H9 (cell line): ENCODE measurements around the gene ROPN1. TPM values are rescaled to one million over a fixed set of nuclear protein-coding genes. Genes with fewer than 3 reads are reported as not detected.

Source experiments
- DNase-seq: peaks from one replicate; pipeline ENCODE4 v3.0.0-alpha.2; 2017
- H2AFZ ChIP-seq: one replicate; pipeline ENCODE4 v1.6.1; 2013; ENCODE audit warnings: mild to moderate bottlenecking, low read length, control low read depth, moderate library complexity
- H2AK5ac ChIP-seq: 2 replicates; pipeline ENCODE4 v1.6.1; 2013; ENCODE audit warnings: low read length, control low read depth, mixed read lengths; ENCODE audit not compliant: insufficient read length
- H2BK120ac ChIP-seq: one replicate; pipeline ENCODE4 v1.6.1; 2013; ENCODE audit warnings: low read depth, mild to moderate bottlenecking, low read length, control low read depth, inconsistent platforms; ENCODE audit not compliant: poor library complexity, severe bottlenecking
- H2BK12ac ChIP-seq: 2 replicates; pipeline ENCODE4 v1.6.1; 2013; ENCODE audit warnings: low read length, control low read depth, mixed read lengths, low read depth; ENCODE audit not compliant: insufficient read length
- H2BK15ac ChIP-seq: 2 replicates; pipeline ENCODE4 v1.6.1; 2013; ENCODE audit warnings: low read depth, low read length, control low read depth
- H2BK20ac ChIP-seq: one replicate; pipeline ENCODE4 v1.6.1; 2013; ENCODE audit warnings: low read depth, mild to moderate bottlenecking, low read length, control low read depth, inconsistent platforms; ENCODE audit not compliant: poor library complexity, severe bottlenecking
- H2BK5ac ChIP-seq: 2 replicates; pipeline ENCODE4 v1.6.1; 2013; ENCODE audit warnings: low read length, control low read depth, mixed read lengths; ENCODE audit not compliant: insufficient read length
- H3K14ac ChIP-seq: 2 replicates; pipeline ENCODE4 v1.6.1; 2013; ENCODE audit warnings: low read length, control low read depth; ENCODE audit not compliant: insufficient read depth
- H3K18ac ChIP-seq: 2 replicates; pipeline ENCODE4 v1.6.1; 2013; ENCODE audit warnings: low read depth, mild to moderate bottlenecking, mixed read lengths, low read length, control low read depth; ENCODE audit not compliant: insufficient read length
- H3K23ac ChIP-seq: 2 replicates; pipeline ENCODE4 v1.6.1; 2013; ENCODE audit warnings: low read length, control low read depth, mixed read lengths, low read depth; ENCODE audit not compliant: insufficient read length
- H3K23me2 ChIP-seq: 2 replicates; pipeline ENCODE4 v1.6.1; 2013; ENCODE audit warnings: low read depth, mild to moderate bottlenecking, mixed read lengths, low read length, control low read depth; ENCODE audit not compliant: insufficient read length, poor library complexity, severe bottlenecking
- H3K27ac ChIP-seq: 2 replicates; pipeline ENCODE4 v1.5.1; 2013; ENCODE audit warnings: low read length, control low read depth, mixed read lengths, low read depth; ENCODE audit not compliant: insufficient read length
- H3K27me3 ChIP-seq: 2 replicates; pipeline ENCODE4 v1.6.1; 2013; ENCODE audit warnings: low read length, control low read depth, inconsistent platforms; ENCODE audit not compliant: insufficient read depth
- H3K4ac ChIP-seq: 2 replicates; pipeline ENCODE4 v1.6.1; 2013; ENCODE audit warnings: low read depth, mild to moderate bottlenecking, control low read depth, inconsistent platforms, low read length, moderate library complexity
- H3K4me1 ChIP-seq: 2 replicates; pipeline ENCODE4 v1.6.1; 2013; ENCODE audit warnings: low read length, control low read depth, inconsistent platforms; ENCODE audit not compliant: insufficient read depth
- H3K4me2 ChIP-seq: 2 replicates; pipeline ENCODE4 v1.6.1; 2013; ENCODE audit warnings: low read length, control low read depth, mixed read lengths; ENCODE audit not compliant: insufficient read length, insufficient read depth
- H3K56ac ChIP-seq: 2 replicates; pipeline ENCODE4 v1.6.1; 2013; ENCODE audit warnings: low read depth, mild to moderate bottlenecking, mixed read lengths, low read length, control low read depth; ENCODE audit not compliant: insufficient read length
- H3K79me1 ChIP-seq: 2 replicates; pipeline ENCODE4 v1.6.1; 2013; ENCODE audit warnings: low read depth, mild to moderate bottlenecking, moderate library complexity, low read length, control low read depth, inconsistent platforms; ENCODE audit not compliant: insufficient read depth, poor library complexity, severe bottlenecking
- H3K79me2 ChIP-seq: 2 replicates; pipeline ENCODE4 v1.6.1; 2013; ENCODE audit warnings: low read length, control low read depth, inconsistent platforms; ENCODE audit not compliant: insufficient read depth
- H3K9ac ChIP-seq: 2 replicates; pipeline ENCODE4 v1.6.1; 2013; ENCODE audit warnings: low read length, control low read depth, mixed read lengths; ENCODE audit not compliant: insufficient read length; ENCODE audit errors: extremely low read depth
- H3K9me3 ChIP-seq: one replicate; pipeline ENCODE4 v1.6.1; 2013; ENCODE audit warnings: low read depth, low read length, inconsistent platforms; ENCODE audit not compliant: control insufficient read depth
- H3T11ph ChIP-seq: one replicate; pipeline ENCODE4 v1.6.1; 2013; ENCODE audit warnings: mild to moderate bottlenecking, low read length, control low read depth, inconsistent platforms
- H4K20me1 ChIP-seq: one replicate; pipeline ENCODE4 v1.6.1; 2013; ENCODE audit not compliant: control insufficient read depth, insufficient read length, insufficient read depth
- H4K5ac ChIP-seq: 2 replicates; pipeline ENCODE4 v1.6.1; 2013; ENCODE audit warnings: low read depth, mild to moderate bottlenecking, mixed read lengths, low read length, control low read depth; ENCODE audit not compliant: insufficient read length
- H4K8ac ChIP-seq: replicated peaks from 2 replicates; pipeline ENCODE4 v1.6.1; 2013; ENCODE audit warnings: low read length, control low read depth, mixed read lengths, low read depth; ENCODE audit not compliant: insufficient read length
- H4K91ac ChIP-seq: 2 replicates; pipeline ENCODE4 v1.6.1; 2013; ENCODE audit warnings: low read depth, mild to moderate bottlenecking, moderate library complexity, mixed read lengths, low read length, control low read depth; ENCODE audit not compliant: insufficient read length
- H3K27ac Mint-ChIP-seq, 3 experiments: 2 replicates in 2 of 3; 3 replicates in 1 of 3; pipeline ENCODE4 v1.8.0; 2020 to 2021; ENCODE audit warnings: mixed read lengths in 3 of 3, mild to moderate bottlenecking in 1 of 3, moderate library complexity in 1 of 3
- H3K27me3 Mint-ChIP-seq: 2 replicates; pipeline ENCODE4 v1.8.0; 2021; ENCODE audit warnings: low read depth, mild to moderate bottlenecking, moderate library complexity, mixed read lengths
- H3K36me3 Mint-ChIP-seq, 3 experiments: 2 replicates in 2 of 3; 3 replicates in 1 of 3; pipeline ENCODE4 v1.8.0; 2020 to 2021; ENCODE audit warnings: low read depth in 3 of 3, mixed read lengths in 3 of 3; ENCODE audit not compliant: insufficient read depth in 1 of 3
- H3K4me1 Mint-ChIP-seq, 2 experiments: 2 replicates each; pipeline ENCODE4 v1.8.0; 2020; ENCODE audit warnings: mixed read lengths in 2 of 2
- H3K4me3 Mint-ChIP-seq, 2 experiments: 2 replicates in 1 of 2; 3 replicates in 1 of 2; pipeline ENCODE4 v1.8.0; 2020 to 2021; ENCODE audit warnings: mild to moderate bottlenecking in 2 of 2, mixed read lengths in 2 of 2, moderate library complexity in 1 of 2
- H3K9me3 Mint-ChIP-seq, 2 experiments: 2 replicates in 1 of 2; 3 replicates in 1 of 2; pipeline ENCODE4 v1.8.0; 2020; ENCODE audit warnings: mild to moderate bottlenecking in 2 of 2, mixed read lengths in 2 of 2, moderate library complexity in 1 of 2
- CTCF ChIP-seq: fragments of 200-600 bp; sonication (generic); conservative IDR thresholded peaks from 3 replicates; pipeline ENCODE4 v1.8.0; 2021; ENCODE audit warnings: antibody characterized with exemption, mild to moderate bottlenecking
- total RNA-seq: library from RNA; stranded (reverse); gene quantifications from 2 replicates; pipeline ENCODE4 v1.2.1, GENCODE V29; 2021

The ROPN1 gene
- total RNA-seq, 1 experiment from 2014 or later, result not detected

DNA sequence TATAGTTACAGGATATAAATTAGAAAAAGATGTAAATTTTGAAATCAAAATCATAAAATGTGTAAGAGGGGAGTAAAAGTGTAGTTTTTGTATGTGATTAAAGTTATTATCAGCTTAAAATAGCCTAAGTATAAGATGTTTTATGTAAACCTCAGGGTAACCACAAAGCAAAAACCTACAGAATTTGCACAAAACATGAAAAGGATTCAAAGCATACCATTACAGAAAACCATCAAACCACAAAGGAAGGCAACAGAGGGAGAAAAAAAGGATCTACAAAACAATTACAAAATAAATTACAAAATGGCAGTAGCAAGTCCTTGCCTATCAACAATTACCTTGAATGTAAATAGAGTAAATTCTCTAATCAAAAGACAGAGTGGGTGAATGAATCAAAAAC, 71.1 kb downstream of the ROPN1 start:
- Histone ChIP-seq H2BK120ac (no peak overlapping the region), H4K5ac (no peak overlapping the region), H3K4me1 (no peaks in the 10 kb centered on the region), H3T11ph (no peak overlapping the region), H2BK5ac (no peak overlapping the region), H2BK20ac (no peak overlapping the region), H4K8ac (no peak overlapping the region), H3K14ac (no peak overlapping the region), H2BK15ac (no peak overlapping the region), H3K9me3 (no peaks in the 10 kb centered on the region), H3K18ac (no peak overlapping the region), H2BK12ac (no peak overlapping the region), H3K27ac (no peak overlapping the region), H4K91ac (no peak overlapping the region), H3K79me1 (no peaks in the 10 kb centered on the region), H3K9ac (no peak overlapping the region), H4K20me1 (no peaks in the 10 kb centered on the region), H3K23me2 (no peaks in the 10 kb centered on the region), H3K79me2 (no peaks in the 10 kb centered on the region), H3K4ac (no peak overlapping the region), H3K23ac (no peak overlapping the region), H3K56ac (no peak overlapping the region), H2AFZ (no peak overlapping the region), H3K27me3 (no peaks in the 10 kb centered on the region), H3K4me2 (no peak overlapping the region), H2AK5ac (no peak overlapping the region)
- H3K9me3 Mint-ChIP-seq, result peaks cover 3 to 5% of the 10 kb centered on the region in 2 experiments; a peak in 3 of 5 replicates
- H3K4me3 Mint-ChIP-seq, result no peak overlapping the region
- H3K27ac Mint-ChIP-seq, result no peak overlapping the region
- no peaks in the 10 kb centered on the region for H3K27me3 Mint-ChIP-seq
- H3K36me3 Mint-ChIP-seq, result peaks cover 42 to 59% (median 52%) of the 10 kb centered on the region in 3 experiments
- TF ChIP-seq CTCF, result no peak
- DNase-seq, result no peak
- H3K4me1 Mint-ChIP-seq, result no peaks in the 10 kb centered on the region
